WTC11 (cell line): Measurements from ENCODE around the gene SYPL1. TPM values are rescaled to one million over a fixed set of nuclear protein-coding genes. Genes with fewer than 3 reads are reported as not detected.

Experiments
- ATAC-seq: fragments of 200-7000 bp; cut with Tn5 transposase; 2 replicates; pipeline ENCODE4 v1.10.0; 2021; ENCODE audit warnings: mild to moderate bottlenecking, moderate library complexity
- CTCF ChIA-PET: fragments of 300-600 bp; sonication (Branson Sonifier 250); formaldehyde crosslinking; loops from one replicate; lab custom pipeline; 2021; ENCODE audit warnings: antibody characterized with exemption; lab: Charles Lee
- POLR2A ChIA-PET: fragments of 350-600 bp; sonication (Branson Sonifier 250); formaldehyde crosslinking; loops from one replicate; lab custom pipeline; 2021; ENCODE audit warnings: antibody characterized with exemption; lab: Charles Lee
- DNase-seq: peaks from one replicate; pipeline ENCODE4 v3.0.0; 2021; ENCODE audit warnings: low spot score
- H3K27ac Mint-ChIP-seq: 2 replicates; pipeline ENCODE4 v1.8.0; 2021; ENCODE audit warnings: mixed read lengths
- H3K27me3 Mint-ChIP-seq: 2 replicates; pipeline ENCODE4 v1.8.0; 2021; ENCODE audit warnings: low read depth, mild to moderate bottlenecking, moderate library complexity, mixed read lengths
- H3K36me3 Mint-ChIP-seq: 2 replicates; pipeline ENCODE4 v1.8.0; 2021; ENCODE audit warnings: mixed read lengths
- H3K4me1 Mint-ChIP-seq: 2 replicates; pipeline ENCODE4 v1.8.0; 2022; ENCODE audit warnings: mixed read lengths
- H3K4me3 Mint-ChIP-seq: 2 replicates; pipeline ENCODE4 v1.8.0; 2021; ENCODE audit warnings: mild to moderate bottlenecking, moderate library complexity, mixed read lengths
- H3K9me3 Mint-ChIP-seq: 2 replicates; pipeline ENCODE4 v1.8.0; 2021; ENCODE audit warnings: mixed read lengths
- AFF4 ChIP-seq: sonication (generic); formaldehyde crosslinking; IDR thresholded peaks from 2 replicates; pipeline ENCODE4 v1.8.1; 2023; ENCODE audit warnings: mild to moderate bottlenecking, missing genetic modification reagents, borderline replicate concordance
- AR ChIP-seq: fragments of 250-450 bp; sonication (Bioruptor Pico); IDR thresholded peaks from 2 replicates; pipeline ENCODE4 v1.9.0; 2021; ENCODE audit warnings: mild to moderate bottlenecking
- ATF1 ChIP-seq: sonication (generic); formaldehyde crosslinking; IDR thresholded peaks from 2 replicates; pipeline ENCODE4 v1.8.1; 2023; ENCODE audit warnings: mild to moderate bottlenecking, moderate library complexity, missing genetic modification reagents
- ATF2 ChIP-seq: sonication (generic); formaldehyde crosslinking; IDR thresholded peaks from 2 replicates; pipeline ENCODE4 v1.8.1; 2022; ENCODE audit warnings: low read depth, missing genetic modification reagents, borderline replicate concordance
- CREB1 ChIP-seq: sonication (generic); formaldehyde crosslinking; IDR thresholded peaks from 2 replicates; pipeline ENCODE4 v1.8.0; 2023; ENCODE audit warnings: mild to moderate bottlenecking, missing genetic modification reagents
- E2F1 ChIP-seq: sonication (generic); formaldehyde crosslinking; IDR thresholded peaks from 2 replicates; pipeline ENCODE4 v1.8.0; 2022; ENCODE audit warnings: mild to moderate bottlenecking, missing genetic modification reagents
- ELF4 ChIP-seq: sonication (generic); formaldehyde crosslinking; IDR thresholded peaks from 2 replicates; pipeline ENCODE4 v1.8.1; 2022; ENCODE audit warnings: low read depth, mild to moderate bottlenecking, moderate library complexity, missing genetic modification reagents
- FOXP1 ChIP-seq: sonication (generic); formaldehyde crosslinking; IDR thresholded peaks from 2 replicates; pipeline ENCODE4 v1.8.0; 2022; ENCODE audit warnings: missing genetic modification reagents, mild to moderate bottlenecking, moderate library complexity, borderline replicate concordance
- HMGXB4 ChIP-seq: sonication (generic); formaldehyde crosslinking; IDR thresholded peaks from 2 replicates; pipeline ENCODE4 v1.8.1; 2023; ENCODE audit warnings: mild to moderate bottlenecking, moderate library complexity, missing genetic modification reagents
- PREB ChIP-seq: sonication (generic); formaldehyde crosslinking; IDR thresholded peaks from 2 replicates; pipeline ENCODE4 v1.8.1; 2022; ENCODE audit warnings: mild to moderate bottlenecking, missing genetic modification reagents, moderate library complexity, borderline replicate concordance
- PRRX2 ChIP-seq: fragments of 250-450 bp; sonication (Bioruptor Pico); IDR thresholded peaks from 2 replicates; pipeline ENCODE4 v1.8.0; 2021; ENCODE audit warnings: mild to moderate bottlenecking
- SMAD4 ChIP-seq: sonication (generic); formaldehyde crosslinking; IDR thresholded peaks from 2 replicates; pipeline ENCODE4 v1.8.0; 2022; ENCODE audit warnings: mild to moderate bottlenecking, missing genetic modification reagents
- ZBTB43 ChIP-seq: sonication (generic); formaldehyde crosslinking; IDR thresholded peaks from 2 replicates; pipeline ENCODE4 v1.8.1; 2023; ENCODE audit warnings: mild to moderate bottlenecking, missing genetic modification reagents
- ZNF281 ChIP-seq: sonication (generic); formaldehyde crosslinking; IDR thresholded peaks from 2 replicates; pipeline ENCODE4 v1.8.0; 2023; ENCODE audit warnings: mild to moderate bottlenecking, missing genetic modification reagents
- ZNF671 ChIP-seq: fragments of 250-450 bp; sonication (Bioruptor Pico); IDR thresholded peaks from 2 replicates; pipeline ENCODE4 v1.8.0; 2021; ENCODE audit warnings: mild to moderate bottlenecking
- total RNA-seq: library from RNA; stranded (reverse); gene quantifications from 3 replicates; pipeline ENCODE4 v1.2.3, GENCODE V29; 2021
- TF ChIP-seq, protein P1 (sequence below): sonication (generic); formaldehyde crosslinking; IDR thresholded peaks from 2 replicates; pipeline ENCODE4 v1.8.0; 2022; ENCODE audit warnings: mild to moderate bottlenecking, missing genetic modification reagents
- TF ChIP-seq, protein P2 (sequence below): fragments of 200-600 bp; IDR thresholded peaks from 2 replicates; pipeline ENCODE4 v1.8.0; 2022; ENCODE audit warnings: antibody characterized with exemption

Gene SYPL1
- total RNA-seq, 1 experiment from 2014 or later: 54.8 TPM

GRCh38 chr7:106063692-106064091 lies 48.4 kb downstream of the SYPL1 start (continued):
- TF ChIP-seq AR (CRISPR knock-in tag): no peak
- no peak for TF ChIP-seq ATF2 (CRISPR knock-in tag)
- TF ChIP-seq HMGXB4 (CRISPR knock-in tag): no peak
- no peak for TF ChIP-seq ZBTB43 (CRISPR knock-in tag)
- TF ChIP-seq, protein P1, sequence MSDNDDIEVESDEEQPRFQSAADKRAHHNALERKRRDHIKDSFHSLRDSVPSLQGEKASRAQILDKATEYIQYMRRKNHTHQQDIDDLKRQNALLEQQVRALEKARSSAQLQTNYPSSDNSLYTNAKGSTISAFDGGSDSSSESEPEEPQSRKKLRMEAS (CRISPR knock-in tag): no peak
- TF ChIP-seq ELF4 (CRISPR knock-in tag): no peak
- no peak for TF ChIP-seq PREB (CRISPR knock-in tag)
- TF ChIP-seq SMAD4: no peak
- no peak for TF ChIP-seq FOXP1 (CRISPR knock-in tag)

GRCh38 chr7:106063024-106063423 lies 49.1 kb downstream of the SYPL1 start:
- H3K27ac Mint-ChIP-seq: no peak overlapping the region
- H3K36me3 Mint-ChIP-seq: peaks cover 6% of the 10 kb centered on the region
- ChIA-PET CTCF (no interaction called here), POLR2A (no interaction called here)
- peaks cover 20% of the 10 kb centered on the region for H3K4me1 Mint-ChIP-seq
- H3K4me3 Mint-ChIP-seq: no peak overlapping the region
- no peak for DNase-seq
- ATAC-seq: no peak
- H3K9me3 Mint-ChIP-seq: peaks cover 12% of the 10 kb centered on the region
- no peaks in the 10 kb centered on the region; the same call in none of the 2 replicates for H3K27me3 Mint-ChIP-seq
- TF ChIP-seq CREB1 (CRISPR knock-in tag) (no peak), AFF4 (CRISPR knock-in tag) (no peak), ZNF671 (CRISPR knock-in tag) (no peak), E2F1 (CRISPR knock-in tag) (no peak), ATF1 (CRISPR knock-in tag) (no peak), ZNF281 (no peak), PRRX2 (CRISPR knock-in tag) (no peak)
- TF ChIP-seq, protein P2, sequence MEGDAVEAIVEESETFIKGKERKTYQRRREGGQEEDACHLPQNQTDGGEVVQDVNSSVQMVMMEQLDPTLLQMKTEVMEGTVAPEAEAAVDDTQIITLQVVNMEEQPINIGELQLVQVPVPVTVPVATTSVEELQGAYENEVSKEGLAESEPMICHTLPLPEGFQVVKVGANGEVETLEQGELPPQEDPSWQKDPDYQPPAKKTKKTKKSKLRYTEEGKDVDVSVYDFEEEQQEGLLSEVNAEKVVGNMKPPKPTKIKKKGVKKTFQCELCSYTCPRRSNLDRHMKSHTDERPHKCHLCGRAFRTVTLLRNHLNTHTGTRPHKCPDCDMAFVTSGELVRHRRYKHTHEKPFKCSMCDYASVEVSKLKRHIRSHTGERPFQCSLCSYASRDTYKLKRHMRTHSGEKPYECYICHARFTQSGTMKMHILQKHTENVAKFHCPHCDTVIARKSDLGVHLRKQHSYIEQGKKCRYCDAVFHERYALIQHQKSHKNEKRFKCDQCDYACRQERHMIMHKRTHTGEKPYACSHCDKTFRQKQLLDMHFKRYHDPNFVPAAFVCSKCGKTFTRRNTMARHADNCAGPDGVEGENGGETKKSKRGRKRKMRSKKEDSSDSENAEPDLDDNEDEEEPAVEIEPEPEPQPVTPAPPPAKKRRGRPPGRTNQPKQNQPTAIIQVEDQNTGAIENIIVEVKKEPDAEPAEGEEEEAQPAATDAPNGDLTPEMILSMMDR: no peak
